OCI-LY7 (cell line): ENCODE data around the gene NDNF. TPM values are rescaled to one million over a fixed set of nuclear protein-coding genes. Genes with fewer than 3 reads are reported as not detected.

Experiments
- BruUV-seq: library from RNA; stranded (reverse); fragments of 400-500 nt; replicated peaks from 2 replicates; lab custom pipeline; 2021; lab: Mats Ljungman, UMichigan
- CTCF ChIA-PET: fragments of 300-600 bp; sonication (Branson Sonifier 250); formaldehyde crosslinking; loops from one replicate; lab custom pipeline; 2022; ENCODE audit warnings: antibody characterized with exemption; ENCODE audit not compliant: unreplicated experiment; lab: Charles Lee
- POLR2A ChIA-PET: fragments of 300-600 bp; sonication (Branson Sonifier 250); formaldehyde crosslinking; loops from one replicate; lab custom pipeline; 2022; ENCODE audit warnings: antibody characterized with exemption; lab: Charles Lee
- DNase-seq: peaks from one replicate; pipeline ENCODE4 v3.0.0-alpha.2; 2015; ENCODE audit warnings: low spot score
- H2AFZ ChIP-seq: fragments of 200-600 bp; sonication (generic), shearing (Covaris generic); 2 replicates; pipeline ENCODE4 v1.6.1; 2014; ENCODE audit warnings: mild to moderate bottlenecking, antibody characterized with exemption, low read length, moderate library complexity
- H3K27ac ChIP-seq: fragments of 200-600 bp; sonication (generic); 2 replicates; pipeline ENCODE4 v1.5.1; 2014; ENCODE audit warnings: mixed run types, low read depth, mild to moderate bottlenecking, moderate library complexity, low read length, inconsistent platforms; ENCODE audit not compliant: poor library complexity, severe bottlenecking
- H3K36me3 ChIP-seq: fragments of 200-600 bp; sonication (generic); 2 replicates; pipeline ENCODE4 v1.6.1; 2014; ENCODE audit warnings: mild to moderate bottlenecking, antibody characterized with exemption, low read length, moderate library complexity, mixed read lengths; ENCODE audit not compliant: insufficient read depth
- H3K4me1 ChIP-seq: fragments of 200-600 bp; sonication (generic); 2 replicates; pipeline ENCODE4 v1.5.1; 2014; ENCODE audit warnings: mild to moderate bottlenecking, low read length; ENCODE audit not compliant: insufficient read depth, poor library complexity, severe bottlenecking
- H3K4me2 ChIP-seq: fragments of 200-600 bp; sonication (generic); 2 replicates; pipeline ENCODE4 v1.6.1; 2014; ENCODE audit warnings: mild to moderate bottlenecking, low read length
- H3K4me3 ChIP-seq: fragments of 200-600 bp; sonication (generic); 2 replicates; pipeline ENCODE4 v1.5.1; 2014; ENCODE audit warnings: mild to moderate bottlenecking, low read depth, low read length; ENCODE audit not compliant: poor library complexity, severe bottlenecking
- H3K79me2 ChIP-seq: fragments of 200-600 bp; sonication (generic); 2 replicates; pipeline ENCODE4 v1.6.1; 2016; ENCODE audit warnings: low read depth, mild to moderate bottlenecking, low read length, moderate library complexity, mixed read lengths; ENCODE audit not compliant: insufficient read depth
- H3K9me2 ChIP-seq: fragments of 200-600 bp; sonication (generic); 2 replicates; pipeline ENCODE4 v1.6.1; 2016; ENCODE audit warnings: mild to moderate bottlenecking, low read length, mixed read lengths; ENCODE audit not compliant: insufficient read depth
- H3K9me3 ChIP-seq: fragments of 200-600 bp; sonication (generic); 2 replicates; pipeline ENCODE4 v1.6.1; 2014; ENCODE audit warnings: mild to moderate bottlenecking, mixed run types, low read length, mixed read lengths
- H4K20me1 ChIP-seq: fragments of 200-600 bp; sonication (generic); 2 replicates; pipeline ENCODE4 v1.6.1; 2014; ENCODE audit warnings: mild to moderate bottlenecking, antibody characterized with exemption, low read length, moderate library complexity, mixed read lengths; ENCODE audit not compliant: insufficient read depth
- EZH2phosphoT487 ChIP-seq: fragments of 200-600 bp; sonication (generic); IDR thresholded peaks from 2 replicates; pipeline ENCODE4 v1.6.1; 2018; ENCODE audit warnings: low read depth, borderline replicate concordance, mild to moderate bottlenecking, mixed run types, antibody characterized with exemption, low read length, moderate library complexity, mixed read lengths
- intact Hi-C: fragments of 100-400 bp; cut with micrococcal nuclease; formaldehyde crosslinking; loops from one replicate; pipeline ENCODE4 v1.10.0; 2022; ENCODE audit not compliant: unreplicated experiment
- total RNA-seq, 2 experiments: library from RNA; depleted of rRNA in 1 of 2; stranded (reverse); fragments of >200 nt in 1 of 2; shearing (Covaris generic) in 1 of 2; gene quantifications; 2 replicates each; pipeline ENCODE4 v1.2.3, GENCODE V29; 2014 to 2022
- TF ChIP-seq, protein P1 (sequence below): fragments of 200-600 bp; sonication (generic); conservative IDR thresholded peaks from 2 replicates; pipeline ENCODE4 v1.5.1; 2014; ENCODE audit warnings: mild to moderate bottlenecking, antibody characterized with exemption, low read length, moderate library complexity, mixed read lengths

NDNF gene
- total RNA-seq, 2 experiments from 2014 or later: not detected

- no peaks in the 10 kb centered on the region for H3K4me1 ChIP-seq
- ChIA-PET CTCF (no interaction called here), POLR2A (interaction anchor here (1.0 kb wide), 1 partner anchor 19 kb away, joined by 4 read pairs; no protein-coding TSS in a partner anchor)
- TF ChIP-seq, protein P1, sequence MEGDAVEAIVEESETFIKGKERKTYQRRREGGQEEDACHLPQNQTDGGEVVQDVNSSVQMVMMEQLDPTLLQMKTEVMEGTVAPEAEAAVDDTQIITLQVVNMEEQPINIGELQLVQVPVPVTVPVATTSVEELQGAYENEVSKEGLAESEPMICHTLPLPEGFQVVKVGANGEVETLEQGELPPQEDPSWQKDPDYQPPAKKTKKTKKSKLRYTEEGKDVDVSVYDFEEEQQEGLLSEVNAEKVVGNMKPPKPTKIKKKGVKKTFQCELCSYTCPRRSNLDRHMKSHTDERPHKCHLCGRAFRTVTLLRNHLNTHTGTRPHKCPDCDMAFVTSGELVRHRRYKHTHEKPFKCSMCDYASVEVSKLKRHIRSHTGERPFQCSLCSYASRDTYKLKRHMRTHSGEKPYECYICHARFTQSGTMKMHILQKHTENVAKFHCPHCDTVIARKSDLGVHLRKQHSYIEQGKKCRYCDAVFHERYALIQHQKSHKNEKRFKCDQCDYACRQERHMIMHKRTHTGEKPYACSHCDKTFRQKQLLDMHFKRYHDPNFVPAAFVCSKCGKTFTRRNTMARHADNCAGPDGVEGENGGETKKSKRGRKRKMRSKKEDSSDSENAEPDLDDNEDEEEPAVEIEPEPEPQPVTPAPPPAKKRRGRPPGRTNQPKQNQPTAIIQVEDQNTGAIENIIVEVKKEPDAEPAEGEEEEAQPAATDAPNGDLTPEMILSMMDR: no peak
- TF ChIP-seq EZH2phosphoT487: no peak
- H3K4me3 ChIP-seq: no peak overlapping the region
- intact Hi-C loops: loop anchor here (5.0 to 10.0 kb wide), 2 partner anchors 283 to 1026 kb away; no protein-coding TSS in a partner anchor
- BruUV-seq: no TSS peak
- H3K9me3 ChIP-seq: no peaks in the 10 kb centered on the region
- no peaks in the 10 kb centered on the region for H3K9me2 ChIP-seq
- H4K20me1 ChIP-seq: no peaks in the 10 kb centered on the region
- no peak overlapping the region for H3K27ac ChIP-seq
- no peak for DNase-seq
- no peak overlapping the region for H2AFZ ChIP-seq
- H3K36me3 ChIP-seq: no peaks in the 10 kb centered on the region
- no peaks in the 10 kb centered on the region for H3K79me2 ChIP-seq
- no peak overlapping the region for H3K4me2 ChIP-seq
Observed at GRCh38 chr4:121098266-121098665, 25.9 kb upstream of the NDNF start.

DNA sequence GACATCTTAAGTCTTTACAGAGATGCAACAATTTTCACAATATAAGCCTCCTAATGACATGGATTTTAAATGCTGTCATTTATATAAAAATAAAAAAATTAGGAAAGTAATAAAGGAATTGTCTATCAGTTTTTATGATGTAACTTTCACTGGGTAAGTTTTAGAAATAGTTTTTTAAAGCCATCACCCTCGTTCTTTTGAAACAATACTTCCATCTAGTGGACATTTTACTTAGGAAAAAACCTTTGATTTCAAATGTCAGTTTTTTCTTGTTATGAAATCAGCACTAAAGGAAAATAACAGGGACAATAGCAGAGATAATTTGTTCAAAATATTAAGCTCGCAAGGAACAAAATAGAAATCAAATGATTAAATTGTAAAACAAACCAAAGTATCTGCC, 24.3 kb upstream of the NDNF start:
- Histone ChIP-seq H3K4me2 (no peak overlapping the region), H3K36me3 (no peaks in the 10 kb centered on the region), H3K9me3 (no peaks in the 10 kb centered on the region), H3K4me3 (no peak overlapping the region), H3K27ac (no peak overlapping the region), H3K4me1 (no peaks in the 10 kb centered on the region), H2AFZ (no peak overlapping the region), H3K9me2 (no peaks in the 10 kb centered on the region), H3K79me2 (no peaks in the 10 kb centered on the region), H4K20me1 (no peaks in the 10 kb centered on the region)
- no TSS peak for BruUV-seq
- TF ChIP-seq EZH2phosphoT487: no peak
- TF ChIP-seq, protein P1: peak; percentile 83
- POLR2A ChIA-PET: no interaction called here
- DNase-seq: peak; percentile 37
- intact Hi-C loops: loop anchor here (1.0 to 10.0 kb wide), 4 partner anchors 282 to 1024 kb away; no protein-coding TSS in a partner anchor
- CTCF ChIA-PET: no interaction called here

GRCh38 chr4:121096191-121096590, 23.9 kb upstream of the NDNF start:
- H3K4me1 ChIP-seq: no peaks in the 10 kb centered on the region
- POLR2A ChIA-PET: interaction anchor here (0.8 kb wide), 1 partner anchor 1027 kb away, joined by 3 read pairs; no protein-coding TSS in a partner anchor
- H3K9me3 ChIP-seq: no peaks in the 10 kb centered on the region
- H3K79me2 ChIP-seq: no peaks in the 10 kb centered on the region
- no peak for DNase-seq
- H4K20me1 ChIP-seq: no peaks in the 10 kb centered on the region
- H3K27ac ChIP-seq: no peak overlapping the region
- no peak overlapping the region for H2AFZ ChIP-seq
- CTCF ChIA-PET: no interaction called here
- no peaks in the 10 kb centered on the region for H3K9me2 ChIP-seq
- no peak overlapping the region for H3K4me3 ChIP-seq
- intact Hi-C loops: loop anchor here (1.0 to 10.0 kb wide), 4 partner anchors 281 to 1024 kb away; no protein-coding TSS in a partner anchor
- no peak overlapping the region for H3K4me2 ChIP-seq
- no TSS peak for BruUV-seq
- TF ChIP-seq, protein P1: no peak
- no peak for TF ChIP-seq EZH2phosphoT487
- H3K36me3 ChIP-seq: no peaks in the 10 kb centered on the region
